HCEC 1CT (cell line): ENCODE measurements around the gene MSH3.
A peak's percentile ranks its signal among the peaks of the same experiment; 100 is the strongest.
"Not testable (repeated sequence)": the region's sequence is repeated elsewhere in the genome, so short reads cannot be mapped to it uniquely, and the experiment has no call there.

Experiments
- DNase-seq: peaks from one replicate; pipeline ENCODE4 v3.0.0-alpha.2; 2017

Gene MSH3

DNA sequence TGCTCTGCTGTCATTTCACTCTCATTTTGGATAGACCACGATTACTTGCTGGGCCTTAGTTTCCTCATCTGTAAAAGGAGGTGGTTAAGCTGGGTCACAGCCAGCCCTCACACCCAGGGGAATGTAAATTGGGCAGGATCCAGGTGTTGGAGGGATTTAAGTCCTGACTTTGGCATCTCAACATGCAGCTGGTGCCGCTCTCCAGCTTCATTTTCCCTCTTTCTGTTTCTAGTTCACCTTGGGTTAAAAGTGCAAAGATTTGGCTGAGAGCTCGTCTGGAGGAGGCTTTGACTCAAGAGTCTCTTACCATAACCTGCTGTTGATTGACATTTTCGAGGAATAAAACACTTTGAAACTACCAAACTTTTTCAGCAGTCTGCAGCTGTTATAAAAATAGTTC lies 144.6 kb downstream of the MSH3 start:
- DNase-seq = no peak

DNA sequence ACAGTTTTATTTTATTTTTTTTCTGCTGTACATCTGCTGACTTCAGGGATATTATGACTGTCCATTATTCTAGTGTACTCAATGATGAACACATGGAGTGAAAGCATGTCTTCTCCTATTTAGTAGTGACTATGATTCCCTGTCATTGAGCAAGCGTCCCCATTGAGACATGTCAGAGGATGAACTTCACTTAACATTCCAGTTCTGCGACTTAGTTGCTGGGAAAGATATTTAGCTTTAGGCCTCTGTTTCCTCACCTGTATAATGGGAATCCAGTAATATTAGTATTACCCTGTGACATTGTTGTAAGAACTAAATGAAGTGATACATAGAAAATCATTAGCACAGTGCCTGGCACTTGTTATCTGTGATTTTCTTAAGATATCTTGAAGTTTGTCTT lies 145.1 kb downstream of the MSH3 start:
- no peak for DNase-seq

DNA sequence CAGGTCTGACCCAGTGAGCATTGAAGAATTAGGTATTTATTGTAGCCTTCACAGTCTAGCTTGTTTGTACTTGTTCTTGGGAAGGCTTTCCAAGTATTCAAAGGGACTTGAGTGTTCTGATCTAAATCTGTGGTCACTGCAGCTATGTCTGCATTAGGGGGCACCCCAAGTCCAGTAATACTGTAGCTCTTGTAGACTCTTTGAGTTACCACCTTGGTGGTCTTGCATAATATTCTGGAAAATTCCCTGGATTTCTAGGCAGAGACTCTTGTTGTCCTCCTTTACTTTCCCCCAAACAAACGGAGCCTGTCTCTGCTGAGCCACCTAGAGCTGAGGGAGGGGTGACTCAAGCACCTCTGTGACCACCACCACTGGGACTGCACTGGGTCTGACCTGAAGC lies 149.9 kb downstream of the MSH3 start:
- no peak for DNase-seq

DNA sequence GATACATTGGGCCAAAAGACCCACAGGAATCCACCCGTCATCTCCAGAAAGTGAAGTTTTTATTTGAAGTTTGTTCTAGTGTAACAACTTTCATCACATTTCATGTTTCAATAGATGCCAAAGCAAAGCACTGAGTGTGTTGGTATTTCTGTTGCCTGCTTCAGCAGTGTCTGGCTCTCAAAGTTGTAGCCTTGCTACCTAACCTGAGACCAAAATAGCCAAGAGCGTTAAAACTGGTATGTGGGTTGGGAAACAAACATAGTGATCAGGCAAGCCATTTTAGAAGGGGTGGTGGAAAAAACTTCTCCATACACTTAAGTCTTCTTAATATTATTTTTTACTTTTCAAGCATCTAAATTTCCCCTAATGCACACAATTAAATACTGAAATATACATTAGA lies 150.6 kb downstream of the MSH3 start:
- no peak for DNase-seq

DNA sequence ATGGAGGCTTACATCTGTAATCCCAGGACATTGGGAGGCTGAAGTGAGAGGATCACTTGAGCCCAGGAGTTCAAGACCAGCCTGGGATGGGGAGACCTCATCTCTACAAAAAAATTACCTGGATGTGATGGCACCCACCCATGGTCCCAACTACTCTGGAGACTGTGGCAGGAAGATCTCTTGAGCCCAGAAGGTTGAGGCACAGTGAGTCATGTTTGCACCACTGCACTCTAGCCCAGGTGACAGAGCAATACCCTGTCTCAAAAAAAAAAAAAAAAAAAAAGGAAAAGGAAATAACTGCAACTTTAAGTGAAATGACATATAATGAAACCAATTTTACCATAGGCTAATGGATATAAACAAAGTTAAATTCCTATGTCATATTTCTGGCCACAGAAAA lies 152.5 kb downstream of the MSH3 start:
- DNase-seq = no peak

DNA sequence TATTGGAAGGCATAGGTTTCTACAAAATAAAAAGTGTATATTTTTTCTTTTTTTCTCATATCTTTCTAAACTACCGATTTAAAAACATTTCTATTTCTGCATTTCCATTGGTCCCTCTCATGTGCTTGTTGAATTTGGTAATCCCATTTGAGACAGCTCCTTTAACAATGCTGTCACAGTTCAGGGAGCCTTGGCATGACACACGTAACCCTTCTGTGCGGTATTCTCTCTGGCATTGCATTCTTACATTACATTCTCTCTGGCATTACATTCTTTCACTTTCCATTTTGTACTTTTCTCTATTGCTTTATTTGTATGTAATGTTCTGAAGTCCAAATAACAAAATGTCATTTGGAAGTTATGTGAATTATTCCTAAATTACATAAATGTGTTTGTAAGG lies 155.0 kb downstream of the MSH3 start:
- DNase-seq = no peak

DNA sequence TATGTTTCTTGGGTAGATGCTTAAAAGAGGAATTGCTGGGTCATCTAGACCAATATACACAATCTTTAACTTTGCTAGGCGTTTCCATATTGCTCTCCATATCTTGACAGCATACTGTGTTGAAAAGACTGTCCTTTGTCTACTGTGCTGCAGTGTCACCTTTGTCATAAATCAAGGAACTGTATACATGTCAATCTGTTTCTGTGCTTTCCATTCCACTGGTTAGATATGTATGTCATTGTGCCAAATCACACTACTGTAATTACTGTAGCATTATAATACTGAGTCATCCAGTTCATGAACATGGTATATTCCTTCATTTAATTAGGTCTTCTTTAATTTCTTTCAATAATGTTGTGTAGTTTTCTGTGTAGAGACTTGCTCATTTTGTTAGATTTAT lies 156.0 kb downstream of the MSH3 start:
- DNase-seq = no peak

DNA sequence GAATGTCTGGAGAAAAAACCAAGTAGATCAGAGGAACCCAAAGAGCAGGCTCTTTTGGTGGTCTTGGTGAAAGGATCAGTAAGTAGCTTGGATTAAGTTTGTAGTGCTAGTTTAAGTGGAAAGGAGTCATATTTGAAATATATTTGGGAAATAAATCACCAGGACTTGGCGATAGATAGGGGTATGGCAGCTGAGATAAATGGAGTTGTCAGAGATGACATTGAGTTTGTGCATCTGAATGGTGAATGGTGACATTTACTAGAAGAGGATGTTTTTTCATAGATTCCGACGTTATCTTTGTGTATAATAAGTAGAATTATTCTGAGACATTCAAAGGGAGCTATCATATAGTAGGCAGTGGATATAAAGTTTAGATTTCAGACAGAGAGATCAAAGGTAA lies 162.1 kb downstream of the MSH3 start:
- DNase-seq = no peak

DNA sequence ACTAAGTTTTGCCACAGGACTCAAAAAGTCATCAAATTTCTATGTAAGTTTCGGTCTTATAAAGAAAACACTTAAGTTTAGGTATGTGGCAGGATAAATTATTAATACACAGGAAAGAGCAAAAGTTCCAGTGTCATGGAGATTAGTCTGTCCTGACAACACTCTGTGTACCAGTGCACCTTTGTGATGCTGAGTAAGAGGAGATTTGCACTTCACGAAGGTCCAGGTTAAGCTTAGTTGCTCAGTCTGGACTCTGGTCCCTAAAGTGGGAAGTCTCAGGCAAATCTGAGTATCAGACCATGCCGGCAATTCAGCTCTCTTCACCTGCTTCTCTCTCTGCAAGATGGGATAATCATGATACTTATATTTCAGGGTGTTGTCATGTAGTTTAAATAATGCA lies 166.2 kb downstream of the MSH3 start:
- DNase-seq = no peak

DNA sequence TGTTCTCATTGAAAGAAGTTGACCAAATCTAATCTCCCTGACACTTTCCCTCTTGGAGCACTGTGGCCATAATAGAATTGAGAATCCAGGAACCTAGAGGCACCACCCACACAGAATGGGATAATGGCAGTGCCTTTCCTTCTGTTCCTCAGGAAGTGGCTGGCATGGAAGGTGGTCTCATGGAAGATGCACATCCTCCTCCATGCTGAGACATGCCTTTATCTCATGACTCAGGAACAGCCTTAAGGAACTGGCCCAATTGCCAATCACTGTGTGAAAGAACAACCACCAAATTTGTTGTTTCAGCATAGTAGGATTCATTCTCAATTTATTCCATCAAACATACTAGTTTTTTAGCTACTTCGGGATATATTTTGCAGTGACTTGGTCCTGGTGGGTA lies 168.2 kb downstream of the MSH3 start:
- no peak for DNase-seq

DNA sequence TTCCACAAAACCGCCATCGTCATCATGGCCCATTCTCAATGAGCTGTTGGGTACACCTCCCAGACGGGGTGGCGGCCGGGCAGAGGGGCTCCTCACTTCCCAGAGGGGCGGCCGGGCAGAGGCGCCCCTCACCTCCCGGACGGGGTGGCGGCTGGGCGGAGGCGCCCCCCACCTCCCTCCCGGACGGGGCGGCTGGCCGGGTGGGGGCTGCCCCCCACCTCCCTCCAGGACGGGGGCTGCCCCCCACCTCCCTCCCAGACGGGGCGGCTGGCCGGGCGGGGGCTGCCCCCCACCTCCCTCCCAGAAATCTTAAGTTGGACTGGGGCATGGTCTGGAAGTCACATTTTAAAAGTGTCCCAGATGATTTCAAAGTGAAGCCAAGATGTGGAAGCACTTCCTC lies 169.7 kb downstream of the MSH3 start:
- not testable (repeated sequence) for DNase-seq

DNA sequence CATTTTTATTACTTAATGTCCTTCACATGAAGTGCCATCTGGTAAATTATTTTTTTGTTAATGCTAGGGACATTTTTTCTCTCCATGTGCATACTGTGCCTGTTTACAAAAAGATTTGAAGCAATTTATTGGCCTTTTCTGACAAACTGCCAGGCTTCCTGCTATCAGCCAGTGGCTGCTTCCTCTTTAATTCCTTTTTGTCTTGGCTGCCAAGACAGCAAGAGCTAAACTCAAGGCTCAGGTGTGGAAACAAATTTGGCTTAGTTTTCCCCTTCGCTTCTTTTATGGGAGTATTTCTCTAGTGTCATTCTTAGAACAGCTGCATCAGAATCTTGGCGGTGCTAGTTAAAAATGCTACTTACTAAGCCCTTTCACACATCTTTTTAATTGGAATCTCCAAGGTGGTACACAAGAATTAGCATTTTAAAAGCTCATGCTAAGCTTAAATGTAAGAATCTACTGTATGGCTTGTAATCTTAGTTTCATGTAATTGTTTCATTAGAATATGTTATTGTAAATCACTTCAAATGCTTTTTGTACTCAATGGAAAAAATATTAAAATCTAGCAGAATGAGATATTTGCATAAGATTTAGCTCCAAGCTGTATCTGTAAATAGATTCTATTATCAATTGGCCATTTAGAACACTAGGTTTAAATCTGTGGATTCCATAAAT lies 171.5 kb downstream of the MSH3 start:
- no peak for DNase-seq

DNA sequence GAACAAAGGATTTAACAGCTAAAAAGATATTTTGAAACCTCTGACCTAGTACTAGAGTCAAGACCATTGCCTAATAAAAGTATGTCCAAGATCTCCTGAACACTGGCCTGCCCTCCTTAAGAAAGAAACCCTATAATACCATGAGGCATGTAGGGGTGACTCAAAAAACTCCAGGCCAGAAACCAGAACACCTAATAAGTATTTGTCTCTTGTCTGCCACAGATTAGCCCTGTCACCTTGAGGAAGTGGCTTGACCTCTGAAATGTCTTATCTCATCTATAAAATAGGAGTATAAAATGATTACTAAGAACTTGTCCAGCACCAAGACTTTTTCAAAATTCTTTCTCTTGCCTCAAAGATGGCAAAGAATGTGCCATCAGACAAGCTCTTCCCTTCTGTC lies 180.3 kb downstream of the MSH3 start:
- peak; percentile 3 for DNase-seq

DNA sequence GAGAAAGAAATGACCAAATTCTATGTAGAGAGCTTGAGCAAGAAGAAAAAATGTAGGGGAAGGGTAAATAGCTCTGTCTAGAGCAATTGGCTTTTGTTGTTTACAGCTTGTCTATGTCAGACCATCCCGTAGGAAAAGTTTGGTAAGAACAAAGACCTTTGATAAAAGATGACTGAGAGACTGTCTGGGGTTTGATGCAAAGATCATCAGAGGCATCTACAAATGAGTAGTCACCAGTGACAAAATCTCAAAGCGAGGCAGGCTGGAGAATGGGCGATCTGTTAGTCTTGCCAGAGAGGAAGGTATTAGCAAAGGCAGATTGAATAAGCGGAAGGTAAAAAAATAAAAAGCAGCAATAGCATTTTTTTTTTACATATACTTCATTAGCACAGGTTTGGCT lies 180.7 kb downstream of the MSH3 start:
- DNase-seq = no peak

DNA sequence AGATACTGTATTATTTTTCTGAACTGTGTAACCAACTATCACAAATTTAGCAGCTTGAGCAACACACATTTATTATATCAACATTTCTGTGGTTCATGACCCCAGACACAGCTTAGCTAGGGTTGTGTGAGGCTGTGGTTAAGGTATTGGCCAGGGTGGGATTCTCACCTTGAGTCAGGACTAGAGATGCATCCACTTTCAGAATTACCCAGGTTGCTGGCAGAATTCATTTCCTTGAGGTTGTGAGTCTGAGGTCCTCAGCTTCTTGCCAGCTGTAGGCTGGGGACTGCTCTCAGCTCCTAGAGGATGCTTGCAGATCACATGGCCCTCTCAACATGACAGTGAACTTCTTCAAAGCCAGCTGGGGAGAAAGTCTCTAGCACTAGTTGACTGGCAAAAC lies 183.2 kb downstream of the MSH3 start:
- no peak for DNase-seq

DNA sequence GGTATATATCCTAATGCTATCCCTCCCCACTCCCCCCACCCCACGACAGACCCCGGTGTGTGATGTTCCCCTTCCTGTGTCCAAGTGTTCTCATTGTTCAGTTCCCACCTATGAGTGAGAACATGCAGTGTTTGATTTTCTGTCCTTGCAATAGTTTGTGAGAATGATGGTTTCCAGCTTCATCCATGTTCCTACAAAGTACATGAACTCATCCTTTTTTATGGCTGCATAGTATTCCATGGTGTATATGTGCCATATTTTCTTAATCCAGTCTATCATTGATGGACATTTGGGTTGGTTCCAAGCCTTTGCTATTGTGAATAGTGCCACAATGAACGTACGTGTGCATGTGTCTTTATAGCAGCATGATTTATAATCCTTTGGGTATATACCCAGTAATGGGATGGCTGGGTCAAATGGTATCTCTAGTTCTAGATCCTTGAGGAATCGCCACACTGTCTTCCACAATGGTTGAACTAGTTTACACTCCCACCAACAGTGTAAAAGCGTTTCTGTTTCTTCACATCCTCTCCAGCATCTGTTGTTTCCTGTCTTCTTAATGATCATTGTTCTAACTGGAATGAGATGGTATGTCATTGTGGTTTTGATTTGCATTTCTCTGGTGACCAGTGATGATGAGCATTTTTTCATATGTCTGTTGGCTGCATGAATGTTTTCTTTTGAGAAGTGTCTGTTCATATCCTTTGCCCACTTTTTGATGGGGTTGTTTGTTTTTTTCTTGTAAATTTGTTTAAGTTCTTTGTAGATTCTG lies 186.8 kb downstream of the MSH3 start:
- DNase-seq = not testable (repeated sequence)

DNA sequence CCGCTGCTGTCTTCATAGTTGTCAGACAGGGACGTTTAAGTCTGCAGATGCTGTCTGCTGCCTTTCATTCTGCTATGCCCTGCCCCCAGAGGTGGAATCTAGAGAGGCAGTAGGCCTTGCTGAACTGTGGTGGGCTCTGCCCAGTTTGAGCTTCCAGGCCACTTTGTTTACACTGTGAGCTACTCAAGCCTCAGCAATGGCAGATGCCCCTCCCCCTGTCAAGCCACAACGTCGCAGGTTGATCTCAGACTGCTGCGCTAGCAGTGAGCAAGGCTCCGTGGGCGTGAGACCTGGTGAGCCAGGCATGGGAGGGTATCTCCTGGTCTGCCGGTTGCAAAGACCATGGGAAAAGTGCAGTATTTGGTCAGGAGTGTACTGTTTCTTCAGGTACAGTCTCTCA lies 192.0 kb downstream of the MSH3 start:
- not testable (repeated sequence) for DNase-seq

DNA sequence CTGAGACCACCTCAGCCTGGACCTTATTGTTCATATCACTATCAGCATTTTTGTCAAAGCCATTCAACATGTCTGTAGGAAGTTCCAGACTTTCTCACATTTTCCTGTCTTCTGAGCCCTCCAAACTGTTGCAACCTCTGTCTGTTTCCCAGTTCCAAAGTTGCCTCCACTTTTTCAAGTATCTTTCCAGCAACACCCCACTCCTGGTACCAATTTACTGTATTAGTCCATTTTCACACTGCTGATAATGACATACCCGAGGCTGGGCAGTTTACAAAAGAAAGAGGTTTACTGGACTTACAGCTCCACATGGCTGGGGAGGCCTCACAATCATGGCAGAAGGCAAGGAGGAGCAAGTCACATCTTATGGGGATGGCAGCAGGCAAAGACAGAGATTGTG lies 195.7 kb downstream of the MSH3 start:
- DNase-seq = not testable (repeated sequence)

DNA sequence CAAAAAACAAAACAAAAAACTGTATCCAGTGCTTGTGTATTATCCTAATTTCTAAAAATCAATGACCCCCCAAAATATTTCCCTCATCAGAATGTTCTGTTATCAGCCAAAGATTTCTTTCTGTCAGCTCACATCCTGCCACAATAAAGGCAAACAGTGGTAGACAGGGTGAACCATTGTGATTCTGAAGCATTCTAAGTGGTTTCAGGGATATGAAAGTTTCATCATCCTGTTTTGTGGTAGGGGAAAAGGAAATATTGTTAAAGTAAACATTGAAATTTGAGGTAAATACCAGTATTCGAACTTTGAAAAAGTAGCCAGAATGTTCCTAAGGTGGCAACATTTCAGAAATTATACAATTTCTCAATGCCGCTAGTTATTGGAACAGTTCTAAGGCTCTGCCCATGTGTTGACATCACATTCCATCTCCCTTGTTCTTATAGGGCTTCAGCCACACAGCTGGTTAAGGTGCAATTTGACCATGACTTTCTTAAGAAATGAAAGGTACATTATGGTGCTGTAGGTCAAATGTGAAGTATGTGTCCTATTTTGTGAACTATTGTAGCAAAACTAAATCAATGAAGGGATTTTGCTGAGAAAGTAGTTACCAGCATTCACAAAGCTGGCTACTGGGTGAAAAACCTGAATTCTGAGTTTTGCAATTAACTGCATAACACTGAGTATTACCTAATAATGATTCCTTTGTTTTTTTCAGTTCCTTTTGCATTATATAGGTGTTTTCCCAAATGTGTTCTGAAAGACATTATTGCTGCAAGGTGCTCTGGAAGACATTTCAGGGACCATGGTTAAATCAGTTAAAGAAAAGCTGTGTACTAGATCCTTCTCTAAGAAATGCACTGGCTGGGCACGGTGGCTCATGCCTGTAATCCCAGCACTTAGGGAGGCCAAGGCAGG lies 198.1 kb downstream of the MSH3 start:
- DNase-seq = no peak

DNA sequence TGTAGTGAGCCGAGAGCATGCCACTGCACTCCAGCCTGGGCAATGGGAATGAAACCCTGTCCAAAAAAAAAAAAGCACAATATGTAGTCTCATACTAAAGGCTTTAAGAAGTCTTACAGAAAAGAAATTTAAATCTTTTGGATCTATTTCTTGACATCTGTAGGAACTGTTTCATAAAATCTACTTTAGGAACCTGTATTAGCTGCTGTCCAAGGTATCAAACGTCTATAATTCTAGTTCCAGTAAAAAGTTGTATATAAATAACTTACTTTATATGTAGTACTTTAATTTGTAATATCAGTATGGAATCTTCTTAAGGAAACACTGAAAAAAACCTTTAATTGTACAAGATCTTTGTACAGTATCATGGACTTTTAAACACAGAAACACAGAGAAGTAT lies 199.0 kb downstream of the MSH3 start:
- no peak for DNase-seq

DNA sequence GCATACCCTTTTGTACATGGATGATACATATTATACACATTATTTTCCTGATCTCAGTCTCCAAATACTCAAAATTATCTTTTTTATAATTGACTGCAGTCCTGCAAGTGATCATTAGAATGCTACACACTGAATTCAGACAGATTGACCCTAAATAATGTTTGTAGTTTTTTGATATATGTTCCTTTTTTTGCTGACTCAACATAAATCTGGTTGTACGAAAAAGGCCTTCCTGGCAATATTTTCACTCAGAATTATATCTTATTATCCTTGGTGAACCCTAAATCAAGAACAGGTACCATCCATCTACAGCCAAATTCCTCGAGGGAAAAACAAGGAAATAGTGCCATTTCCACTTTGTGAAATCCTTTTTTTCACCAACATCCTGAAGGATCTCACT lies 200.1 kb downstream of the MSH3 start:
- no peak for DNase-seq

DNA sequence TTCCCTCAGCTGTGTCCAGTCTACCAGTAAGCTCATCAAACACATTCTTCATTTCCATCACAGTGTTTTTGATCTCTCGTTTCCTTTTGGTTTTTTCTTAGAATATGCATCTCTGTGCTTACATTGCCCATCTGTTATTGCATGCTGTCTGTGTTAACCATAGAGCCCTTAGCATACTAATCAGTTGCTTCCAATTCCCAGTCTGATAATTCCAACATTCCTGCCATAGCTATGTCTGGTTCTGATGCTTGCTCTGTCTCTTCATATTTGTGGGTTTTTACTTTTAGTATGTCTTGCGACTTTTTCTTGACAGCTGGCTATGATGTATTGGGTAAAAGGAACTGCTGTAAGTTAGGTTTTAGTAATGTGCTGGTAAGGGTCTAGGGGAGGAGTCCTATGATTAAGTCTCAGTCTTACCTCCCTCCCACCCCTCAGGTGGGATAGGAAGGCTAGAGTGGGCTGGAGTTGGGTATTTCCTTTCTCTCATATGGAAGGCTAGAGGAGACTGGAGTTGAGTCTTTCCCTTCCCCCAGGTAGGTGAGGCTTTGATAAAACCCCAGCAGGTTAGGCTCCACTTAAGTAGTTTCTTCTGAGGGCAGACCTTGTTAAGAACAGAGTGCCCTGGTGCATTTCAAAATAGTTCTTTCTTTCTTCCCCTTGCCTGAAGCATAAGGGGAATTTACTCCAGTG lies 206.6 kb downstream of the MSH3 start:
- DNase-seq = no peak

DNA sequence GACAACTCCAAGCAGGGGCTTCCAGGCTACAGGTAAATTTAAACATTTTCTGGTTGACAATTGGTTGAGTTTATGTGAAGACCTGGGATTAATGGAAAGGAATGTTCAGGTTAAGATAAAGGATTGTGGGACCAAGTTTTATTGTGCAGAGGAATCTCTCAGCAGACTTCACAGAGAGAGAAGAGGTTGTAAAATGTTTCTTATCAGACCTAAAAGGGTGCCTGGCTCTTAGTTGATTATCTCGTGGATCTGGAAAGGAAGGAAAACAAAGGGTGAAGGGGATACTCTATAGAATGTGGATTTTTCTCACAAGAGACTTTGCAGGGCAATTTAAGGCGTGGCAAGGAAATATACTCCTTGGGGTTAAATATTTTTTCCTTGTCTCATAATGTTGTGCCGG lies 209.3 kb downstream of the MSH3 start:
- DNase-seq = no peak
